Epithelial cell of proximal tubule (primary cell): ENCODE data around the gene ADAMTSL3. TPM values are rescaled to one million over a fixed set of nuclear protein-coding genes. Genes with fewer than 3 reads are reported as not detected.
A peak's percentile ranks its signal among the peaks of the same experiment; 100 is the strongest.

Experiments
- DNase-seq: peaks from one replicate; pipeline ENCODE4 v3.0.0-alpha.2; 2011; ENCODE audit warnings: low read depth
- H3K4me3 ChIP-seq: 2 replicates; pipeline ENCODE4 v1.5.1; 2011; ENCODE audit warnings: low read depth, mild to moderate bottlenecking, low read length
- CTCF ChIP-seq: conservative IDR thresholded peaks from 2 replicates; pipeline ENCODE4 v1.5.1; 2012; ENCODE audit warnings: low read depth, mild to moderate bottlenecking, low read length
- total RNA-seq: library from RNA; depleted of rRNA; stranded (reverse); fragments of >200 nt; gene quantifications from 2 replicates; pipeline ENCODE4 v1.2.3, GENCODE V29; 2015

The ADAMTSL3 gene
- total RNA-seq, 1 donor from 2014 or later = 0.58 TPM

DNA sequence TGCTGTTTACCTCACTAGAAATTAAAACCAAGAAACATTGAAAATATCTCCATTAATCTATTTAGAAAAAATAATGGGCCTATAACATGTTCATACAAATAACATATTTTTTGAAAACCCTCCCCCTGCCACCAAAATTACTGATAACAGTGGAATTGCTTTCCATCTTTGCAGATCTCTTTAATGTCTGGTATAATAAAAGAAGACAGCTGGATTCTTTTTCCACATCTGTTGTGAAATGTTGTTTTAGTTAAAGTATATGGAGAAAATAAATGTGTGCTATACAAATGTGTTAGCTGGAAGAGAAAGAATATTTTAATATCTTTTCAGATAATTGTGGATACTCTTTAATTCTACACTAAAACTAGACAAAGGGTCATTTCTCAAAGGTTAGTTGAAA is 330.7 kb downstream of the ADAMTSL3 start:
- no peak for TF ChIP-seq CTCF
- no peak for DNase-seq
- no peak overlapping the region for H3K4me3 ChIP-seq

- no peak for TF ChIP-seq CTCF
- no peak for DNase-seq
- no peak overlapping the region for H3K4me3 ChIP-seq
Measured at GRCh38 chr15:83991163-83991562, 337.2 kb downstream of the ADAMTSL3 start.

GRCh38 chr15:83992324-83993031 is 338.6 kb downstream of the ADAMTSL3 start:
- TF ChIP-seq CTCF = no peak
- DNase-seq = no peak
- H3K4me3 ChIP-seq = no peak overlapping the region

- TF ChIP-seq CTCF = peak; percentile 16
- no peak for DNase-seq
- H3K4me3 ChIP-seq = no peak overlapping the region
Measured at GRCh38 chr15:83993591-83993990, 339.7 kb downstream of the ADAMTSL3 start.

GRCh38 chr15:83998486-83998885 is 344.6 kb downstream of the ADAMTSL3 start:
- TF ChIP-seq CTCF = no peak
- DNase-seq = no peak
- H3K4me3 ChIP-seq = no peak overlapping the region

DNA sequence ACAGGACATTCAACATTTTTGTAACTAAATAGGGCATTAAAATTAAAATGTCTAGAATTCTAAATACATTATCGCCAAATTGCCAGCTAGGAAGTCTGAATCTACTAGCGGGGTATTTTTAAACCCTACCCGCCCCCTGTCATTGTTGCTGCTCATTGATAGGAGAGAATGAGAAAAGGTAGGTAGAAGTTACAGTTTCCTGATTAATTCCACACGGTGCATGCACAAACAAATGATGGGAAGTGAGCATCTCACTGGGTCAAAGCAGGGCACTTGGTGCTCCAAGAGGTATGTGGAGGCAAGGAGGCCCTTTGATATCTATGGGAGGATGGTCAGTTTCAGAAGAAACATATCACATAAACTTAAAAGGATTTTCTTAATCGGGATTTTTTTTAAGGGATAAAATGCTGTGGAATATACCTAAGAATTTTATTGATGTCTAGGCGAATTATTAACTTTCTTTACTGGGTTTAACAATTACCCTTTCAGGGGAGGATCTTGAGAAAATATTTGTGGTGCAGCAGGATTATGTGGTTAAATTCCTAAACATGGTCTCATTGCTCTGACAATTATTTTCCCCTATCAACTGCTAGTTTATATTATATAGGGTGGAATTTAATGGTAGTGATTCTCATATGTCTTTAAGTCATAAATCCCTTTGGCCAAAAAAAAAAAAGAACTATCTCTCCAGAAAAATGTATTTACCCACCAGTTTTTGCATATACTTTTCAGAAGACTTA is 345.6 kb downstream of the ADAMTSL3 start:
- TF ChIP-seq CTCF = no peak
- H3K4me3 ChIP-seq = no peak overlapping the region
- peak; percentile 61 for DNase-seq
